ENCODE results near the gene FAM228A.

The FAM228A gene

DNA sequence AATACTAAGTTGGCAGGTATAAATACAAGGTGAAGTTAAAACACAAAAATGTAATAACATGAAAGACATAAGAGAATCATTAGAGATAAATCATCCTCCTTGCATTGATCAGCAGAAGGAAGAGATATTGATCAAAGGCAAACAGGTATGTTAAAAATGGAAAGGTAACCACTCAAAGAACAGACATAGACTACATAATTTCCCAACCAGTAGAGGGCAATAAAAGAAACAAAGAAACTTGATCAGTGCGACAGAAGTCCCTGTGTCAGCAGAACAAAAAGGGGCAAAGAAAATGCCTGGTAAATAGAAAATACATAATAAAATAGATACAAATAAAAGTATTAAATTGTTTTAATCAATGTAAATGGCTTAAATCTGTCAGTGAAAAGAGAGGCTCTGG is 53.6 kb downstream of the FAM228A start:
- peak; percentile 8 for DNase-seq (ENCODE audit: low spot score)

DNA sequence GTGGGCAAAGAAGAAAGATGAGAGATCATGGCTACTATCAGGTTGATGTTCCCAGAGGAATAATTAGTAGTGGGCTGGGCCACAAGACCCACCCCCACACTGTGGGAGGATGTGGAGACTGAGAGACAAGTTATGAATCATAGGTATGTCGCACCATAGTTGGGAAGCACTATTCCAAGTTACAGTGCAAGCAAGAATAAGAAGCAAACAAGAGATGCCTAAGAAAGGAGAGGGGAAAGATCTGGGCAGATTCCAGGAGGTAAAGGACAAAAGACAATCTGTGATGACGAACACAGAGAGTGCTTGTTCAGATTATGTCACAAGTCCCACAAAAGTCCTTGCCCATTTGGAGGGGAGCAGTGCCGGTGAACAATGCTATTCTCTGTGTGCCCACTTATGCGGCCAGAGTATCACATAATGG is 56.6 kb downstream of the FAM228A start:
- DNase-seq (ENCODE audit: low spot score), result no peak

DNA sequence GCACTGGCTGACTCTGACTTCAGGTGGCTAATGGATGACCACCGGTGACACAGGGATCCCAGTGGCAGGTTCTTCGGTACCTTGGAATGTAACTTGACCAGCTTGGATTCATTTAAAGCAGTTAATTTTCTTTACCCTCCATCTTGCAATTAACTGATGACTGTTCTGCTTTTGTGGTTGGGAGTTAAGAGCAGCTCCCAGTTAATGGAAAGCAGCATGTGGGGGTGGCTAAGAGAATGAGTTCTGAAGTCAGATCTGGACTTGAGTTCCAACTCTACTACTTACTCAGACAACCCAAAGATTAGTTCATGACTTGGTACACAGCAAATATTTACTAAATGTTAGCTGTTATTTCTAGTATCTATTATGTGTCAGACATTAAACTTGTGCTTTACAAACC is 58.5 kb downstream of the FAM228A start:
- DNase-seq (ENCODE audit: low spot score), result no peak

DNA sequence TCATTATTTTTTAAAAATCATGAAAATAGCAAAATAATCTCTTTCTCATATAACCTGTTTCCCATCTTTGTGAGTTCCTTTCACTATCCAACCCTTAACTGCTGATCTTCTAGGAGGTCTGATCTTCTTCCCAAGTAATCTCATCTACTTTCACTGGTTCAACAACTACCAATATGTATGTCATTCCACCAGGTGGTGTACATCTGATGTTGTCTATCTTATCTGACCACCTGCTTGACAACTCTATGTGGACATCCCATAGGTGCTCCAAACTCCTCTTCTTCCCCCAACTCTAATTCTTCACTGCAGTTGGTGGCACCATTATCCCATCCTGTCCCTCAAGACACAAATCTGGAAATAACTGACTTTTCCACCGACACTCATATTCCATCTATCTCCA is 62.5 kb downstream of the FAM228A start:
- no peak for DNase-seq (ENCODE audit: low spot score)

DNA sequence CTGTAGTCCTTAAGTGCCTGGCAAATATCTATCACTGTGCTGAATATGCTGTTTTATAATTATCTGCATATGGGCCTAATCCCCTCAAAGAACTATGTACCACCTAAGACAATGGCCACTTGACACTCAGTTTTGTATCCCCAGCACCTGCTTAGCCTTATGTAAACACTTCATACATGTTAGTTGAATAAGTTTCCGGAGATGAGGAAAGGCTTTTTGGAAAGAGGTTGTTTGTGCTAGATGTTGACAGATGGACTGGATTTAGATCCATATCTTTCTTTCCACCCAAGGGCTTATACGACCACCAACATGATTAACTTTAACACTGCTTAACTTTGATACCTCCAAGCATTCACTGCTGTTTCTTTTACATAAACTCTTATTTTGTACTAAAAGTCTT is 63.3 kb downstream of the FAM228A start:
- DNase-seq (ENCODE audit: low spot score), result no peak

DNA sequence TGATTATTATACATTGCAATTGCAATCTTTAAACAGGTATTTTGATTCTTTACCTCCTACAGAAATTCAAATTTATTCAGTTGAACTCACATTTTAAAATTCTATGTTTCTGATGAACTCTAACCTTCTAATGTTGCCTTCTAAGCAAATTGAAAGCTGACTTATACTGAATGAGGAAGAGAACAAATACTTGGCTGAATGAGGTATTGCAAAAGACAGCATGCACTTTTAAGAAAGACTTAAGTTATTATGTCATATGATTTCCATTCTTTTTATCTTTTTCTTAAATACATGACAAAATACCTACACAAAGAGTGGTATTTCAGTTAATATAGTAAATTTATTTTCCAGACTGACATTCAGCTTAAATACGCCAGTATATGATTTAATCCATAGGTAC is 64.7 kb downstream of the FAM228A start:
- no peak for DNase-seq (ENCODE audit: low spot score)
